PC-9 (cell line): ENCODE results near the gene YY1. TPM values are rescaled to one million over a fixed set of nuclear protein-coding genes. Genes with fewer than 3 reads are reported as not detected.

Source experiments
- BruUV-seq: library from RNA; stranded (reverse); fragments of 400-500 nt; replicated peaks from 2 replicates; lab custom pipeline; 2021; lab: Mats Ljungman, UMichigan
- CTCF ChIA-PET: fragments of 300-600 bp; sonication (Branson Sonifier 250); formaldehyde crosslinking; loops from one replicate; lab custom pipeline; 2022; ENCODE audit warnings: antibody characterized with exemption; lab: Charles Lee
- POLR2A ChIA-PET: fragments of 300-600 bp; sonication (Branson Sonifier 250); formaldehyde crosslinking; loops from one replicate; lab custom pipeline; 2022; ENCODE audit warnings: antibody characterized with exemption; ENCODE audit not compliant: unreplicated experiment; lab: Charles Lee
- DNase-seq, 2 experiments: peaks; one replicate each; pipeline versions ENCODE4 v3.0.0 to v3.0.0-alpha.2; 2015 to 2022; ENCODE audit warnings: mixed read lengths in 1 of 2
- H2AFZ ChIP-seq: fragments of 200-600 bp; sonication (generic); 2 replicates; pipeline ENCODE4 v1.8.1; 2017; ENCODE audit warnings: antibody characterized with exemption
- H3F3A ChIP-seq: fragments of 200-600 bp; sonication (generic); 2 replicates; pipeline ENCODE4 v1.8.1; 2017; ENCODE audit warnings: antibody characterized with exemption, mild to moderate bottlenecking, low read depth; ENCODE audit not compliant: insufficient read depth
- H3K27ac ChIP-seq: fragments of 200-600 bp; sonication (generic); 2 replicates; pipeline ENCODE4 v1.6.1; 2016; ENCODE audit warnings: mixed run types
- H3K27me3 ChIP-seq: fragments of 200-600 bp; sonication (generic); 2 replicates; pipeline ENCODE4 v1.6.1; 2016; ENCODE audit warnings: low read depth, mixed run types; ENCODE audit not compliant: insufficient read depth
- H3K36me3 ChIP-seq: fragments of 200-600 bp; sonication (generic); 2 replicates; pipeline ENCODE4 v1.6.1; 2016; ENCODE audit warnings: low read depth, mixed run types
- H3K4me1 ChIP-seq: fragments of 200-600 bp; sonication (generic); replicated peaks from 2 replicates; pipeline ENCODE4 v1.6.1; 2016; ENCODE audit warnings: mixed run types; ENCODE audit not compliant: insufficient read depth
- H3K4me2 ChIP-seq: fragments of 200-600 bp; sonication (generic); 2 replicates; pipeline ENCODE4 v1.6.1; 2017; ENCODE audit warnings: mixed run types
- H3K4me3 ChIP-seq: fragments of 200-600 bp; sonication (generic); 2 replicates; pipeline ENCODE4 v1.6.1; 2016; ENCODE audit warnings: mixed run types
- H3K79me2 ChIP-seq: fragments of 200-600 bp; sonication (generic); 2 replicates; pipeline ENCODE4 v1.6.1; 2017; ENCODE audit warnings: low read depth, mixed run types
- H3K9me2 ChIP-seq: fragments of 200-600 bp; sonication (generic); 2 replicates; pipeline ENCODE4 v1.8.1; 2017; ENCODE audit warnings: mild to moderate bottlenecking; ENCODE audit not compliant: insufficient read depth
- H3K9me3 ChIP-seq: fragments of 200-600 bp; sonication (generic); 2 replicates; pipeline ENCODE4 v1.8.1; 2016; ENCODE audit warnings: low read depth; ENCODE audit not compliant: insufficient read depth
- H4K20me1 ChIP-seq: fragments of 200-600 bp; sonication (generic); 2 replicates; pipeline ENCODE4 v1.8.1; 2017; ENCODE audit not compliant: insufficient read depth
- CTCF ChIP-seq: fragments of 200-600 bp; sonication (generic); conservative IDR thresholded peaks from 2 replicates; pipeline ENCODE4 v1.6.1; 2017; ENCODE audit warnings: mixed run types, antibody characterized with exemption, mild to moderate bottlenecking, moderate library complexity
- EZH2 ChIP-seq: fragments of 200-600 bp; sonication (generic); IDR thresholded peaks from 2 replicates; pipeline ENCODE4 v1.8.0; 2017; ENCODE audit warnings: antibody characterized with exemption, low read depth
- intact Hi-C: fragments of 100-400 bp; cut with micrococcal nuclease; formaldehyde crosslinking; loops from one replicate; pipeline ENCODE4 v1.10.0; 2022; ENCODE audit not compliant: unreplicated experiment
- total RNA-seq: library from RNA; stranded (reverse); gene quantifications from 2 replicates; pipeline ENCODE4 v1.2.3, GENCODE V29; 2021

YY1 gene
- total RNA-seq, 1 experiment from 2014 or later = 32.3 TPM

DNA sequence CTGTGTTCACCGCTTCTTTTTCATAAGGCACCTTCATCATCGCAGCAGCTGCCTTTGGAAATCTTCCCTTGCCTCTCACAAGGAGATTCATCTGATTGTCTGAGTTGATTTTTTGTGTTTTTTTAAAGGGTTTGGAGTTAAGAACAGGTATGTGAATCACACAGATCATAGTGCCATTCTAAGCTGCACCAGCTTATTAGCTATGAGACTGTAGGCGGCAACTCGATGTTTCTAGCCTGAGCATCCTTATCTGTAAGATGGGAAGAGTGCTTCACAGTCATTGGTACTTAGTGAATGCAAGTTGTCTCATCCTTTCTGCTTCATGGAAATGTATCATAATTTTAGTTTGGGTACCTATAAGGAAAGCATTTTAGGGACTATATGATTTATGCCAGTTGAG, 35.3 kb downstream of the YY1 start:
- no peak overlapping the region for H3K4me3 ChIP-seq
- no peaks in the 10 kb centered on the region for H3K36me3 ChIP-seq
- peaks cover 73% of the 10 kb centered on the region for H4K20me1 ChIP-seq
- peaks cover 81% of the 10 kb centered on the region for H3K79me2 ChIP-seq
- no peaks in the 10 kb centered on the region for H3K9me2 ChIP-seq
- H3F3A ChIP-seq = peaks cover 9% of the 10 kb centered on the region; the same call in 1 of the 2 replicates
- no peak for DNase-seq
- no peaks in the 10 kb centered on the region for H3K4me1 ChIP-seq
- ChIA-PET CTCF (no interaction called here), POLR2A (no interaction called here)
- no peak overlapping the region for H3K4me2 ChIP-seq
- TF ChIP-seq EZH2 = no peak
- no peak for TF ChIP-seq CTCF
- no peaks in the 10 kb centered on the region for H3K27me3 ChIP-seq
- H2AFZ ChIP-seq = no peak overlapping the region
- BruUV-seq = no TSS peak
- intact Hi-C loops = no loop called here
- no peaks in the 10 kb centered on the region for H3K9me3 ChIP-seq
- no peak overlapping the region for H3K27ac ChIP-seq

DNA sequence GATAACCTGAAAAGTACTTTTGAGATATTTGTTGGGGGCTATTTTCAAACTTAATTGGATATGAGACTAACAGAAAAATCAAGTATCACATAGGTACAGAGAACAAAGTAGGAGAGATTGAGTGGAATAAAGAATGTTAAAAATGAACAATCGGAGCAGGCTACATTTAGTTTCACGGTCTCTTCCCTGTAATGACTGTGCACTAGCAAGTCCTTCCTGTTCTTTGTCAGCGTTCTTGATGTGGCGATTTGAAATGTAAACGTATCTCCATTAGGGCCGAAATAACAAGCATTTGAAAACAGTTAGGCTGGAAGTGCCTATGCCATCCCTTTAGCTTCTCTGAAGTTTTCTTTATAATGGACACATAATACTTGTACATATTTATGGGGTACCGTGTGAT, 36.3 kb downstream of the YY1 start:
- CTCF ChIA-PET = no interaction called here
- TF ChIP-seq EZH2 (no peak), CTCF (no peak)
- H3K9me3 ChIP-seq = no peaks in the 10 kb centered on the region
- POLR2A ChIA-PET = no interaction called here
- no peak overlapping the region for H2AFZ ChIP-seq
- H3F3A ChIP-seq = peaks cover 3% of the 10 kb centered on the region; the same call in 1 of the 2 replicates
- no peaks in the 10 kb centered on the region for H3K4me1 ChIP-seq
- BruUV-seq = no TSS peak
- H3K36me3 ChIP-seq = no peaks in the 10 kb centered on the region
- H3K79me2 ChIP-seq = peaks cover 85% of the 10 kb centered on the region
- H3K27ac ChIP-seq = no peak overlapping the region
- H3K9me2 ChIP-seq = no peaks in the 10 kb centered on the region
- peaks cover 76% of the 10 kb centered on the region for H4K20me1 ChIP-seq
- H3K27me3 ChIP-seq = no peaks in the 10 kb centered on the region
- no peak overlapping the region for H3K4me2 ChIP-seq
- no peak for DNase-seq
- H3K4me3 ChIP-seq = no peak overlapping the region
- intact Hi-C loops = no loop called here

DNA sequence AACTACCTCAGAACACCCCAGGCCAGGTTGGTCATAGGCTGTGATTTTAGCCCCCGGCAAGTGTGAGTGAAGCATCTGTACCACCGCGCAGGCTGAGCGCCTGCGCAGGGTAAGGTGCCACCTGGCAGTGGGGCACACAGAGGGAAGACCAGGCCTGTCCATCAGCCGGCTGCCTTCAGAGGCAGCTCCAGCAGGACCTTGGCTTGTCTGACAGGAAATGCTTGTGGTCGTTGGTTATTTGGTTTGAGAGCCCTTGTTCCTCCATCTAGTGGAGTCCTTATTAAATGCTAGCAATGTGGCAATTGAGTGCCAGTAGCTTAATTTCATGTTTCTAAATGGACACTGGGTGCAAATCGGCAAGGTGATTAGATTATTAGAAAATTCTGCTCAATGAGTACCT, 39.8 kb downstream of the YY1 start:
- no peak for DNase-seq
- H3K27me3 ChIP-seq = no peaks in the 10 kb centered on the region
- H3K4me3 ChIP-seq = no peak overlapping the region
- BruUV-seq = no TSS peak
- no peaks in the 10 kb centered on the region for H3K4me1 ChIP-seq
- peaks cover 62% of the 10 kb centered on the region for H3K79me2 ChIP-seq
- H4K20me1 ChIP-seq = peaks cover 66% of the 10 kb centered on the region
- POLR2A ChIA-PET = no interaction called here
- no peaks in the 10 kb centered on the region for H3K9me2 ChIP-seq
- no peaks in the 10 kb centered on the region for H3K36me3 ChIP-seq
- intact Hi-C loops = no loop called here
- TF ChIP-seq CTCF (no peak), EZH2 (no peak)
- CTCF ChIA-PET = no interaction called here
- H2AFZ ChIP-seq = no peak overlapping the region
- H3K9me3 ChIP-seq = no peaks in the 10 kb centered on the region
- peaks cover 6% of the 10 kb centered on the region; the same call in 1 of the 2 replicates for H3F3A ChIP-seq
- H3K27ac ChIP-seq = no peak overlapping the region
- no peak overlapping the region for H3K4me2 ChIP-seq
